ELR (cell line): ENCODE data around the gene HDHD3.
"Not testable (repeated sequence)": the region's sequence is repeated elsewhere in the genome, so short reads cannot be mapped to it uniquely, and the experiment has no call there.

Source experiments
- DNase-seq: peaks from one replicate; pipeline ENCODE4 v3.0.0-alpha.2; 2015; ENCODE audit warnings: low read depth

HDHD3 gene

DNA sequence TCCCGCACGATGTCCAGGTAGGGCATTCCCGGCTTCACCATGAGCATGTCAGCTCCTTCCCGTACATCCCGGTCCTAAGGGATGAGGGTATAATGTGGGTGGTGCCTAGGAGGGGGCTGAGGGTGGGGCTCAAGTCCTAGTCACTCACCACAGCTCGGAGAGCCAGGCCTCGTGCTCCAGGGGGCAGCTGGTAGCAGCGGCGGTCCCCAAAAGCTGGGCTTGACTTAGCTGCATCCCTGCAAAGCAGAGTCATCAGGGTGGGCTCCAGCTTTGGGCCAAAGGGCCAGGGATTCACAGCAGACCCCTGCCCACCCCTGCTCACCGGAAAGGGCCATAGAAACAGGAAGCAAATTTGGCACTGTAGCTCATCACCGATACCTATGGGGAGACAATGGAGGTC, 12.7 kb upstream of the HDHD3 start:
- DNase-seq, result no peak

- DNase-seq, result no peak
Measured at GRCh38 chr9:113388833-113389232, 12.0 kb upstream of the HDHD3 start.

GRCh38 chr9:113387560-113388230, 10.9 kb upstream of the HDHD3 start:
- no peak for DNase-seq

- DNase-seq, result no peak
Measured at GRCh38 chr9:113386571-113387393, 10.0 kb upstream of the HDHD3 start.

DNA sequence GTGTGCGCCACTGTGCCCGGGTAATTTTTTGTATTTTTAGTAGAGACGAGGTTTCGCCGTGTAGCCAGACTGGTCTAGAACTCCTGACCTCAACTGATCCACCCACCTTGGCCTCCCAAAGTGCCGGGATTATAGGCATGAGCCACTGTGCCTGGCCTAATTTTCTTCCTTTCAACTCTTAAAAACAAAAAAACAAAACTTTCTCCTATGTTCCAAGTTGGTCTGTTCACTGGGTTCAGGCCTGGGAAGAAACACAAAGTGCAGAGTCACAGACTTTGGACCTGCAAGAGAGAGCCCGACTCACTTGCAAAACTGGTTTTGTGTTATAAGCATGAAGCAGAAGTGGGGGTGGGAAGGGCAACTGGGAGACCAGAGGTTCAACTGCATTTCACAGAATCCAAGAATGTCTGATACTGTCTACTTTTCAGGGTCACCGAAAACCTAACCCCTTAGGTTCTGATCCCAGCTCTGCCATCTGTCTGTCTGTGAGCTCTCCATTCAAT, 5.2 kb upstream of the HDHD3 start:
- DNase-seq, result no peak

DNA sequence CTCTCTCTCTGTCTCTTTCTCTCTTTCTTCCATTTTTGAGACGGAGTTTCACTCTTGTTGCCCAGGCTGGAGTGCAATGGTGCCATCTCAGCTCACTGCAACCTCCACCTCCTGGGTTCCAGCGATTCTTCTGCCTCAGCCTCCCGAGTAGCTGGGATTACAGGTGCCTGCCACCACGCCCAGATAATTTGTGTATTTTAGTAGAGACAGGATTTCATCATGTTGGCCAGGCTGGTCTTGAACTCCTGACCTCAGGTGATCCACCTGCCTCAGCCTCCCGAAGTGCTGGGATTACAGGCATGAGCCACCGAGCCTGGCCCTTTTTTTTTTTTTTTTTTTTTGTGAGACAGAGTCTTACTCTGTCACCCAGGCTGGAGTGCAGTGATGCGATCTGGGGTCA, 4.7 kb upstream of the HDHD3 start:
- DNase-seq, result not testable (repeated sequence)

- DNase-seq, result no peak
Measured at GRCh38 chr9:113380869-113381378, 4.1 kb upstream of the HDHD3 start.

GRCh38 chr9:113379829-113380210, 3.0 kb upstream of the HDHD3 start:
- DNase-seq, result not testable (repeated sequence)

GRCh38 chr9:113379094-113379828, 2.5 kb upstream of the HDHD3 start:
- not testable (repeated sequence) for DNase-seq

DNA sequence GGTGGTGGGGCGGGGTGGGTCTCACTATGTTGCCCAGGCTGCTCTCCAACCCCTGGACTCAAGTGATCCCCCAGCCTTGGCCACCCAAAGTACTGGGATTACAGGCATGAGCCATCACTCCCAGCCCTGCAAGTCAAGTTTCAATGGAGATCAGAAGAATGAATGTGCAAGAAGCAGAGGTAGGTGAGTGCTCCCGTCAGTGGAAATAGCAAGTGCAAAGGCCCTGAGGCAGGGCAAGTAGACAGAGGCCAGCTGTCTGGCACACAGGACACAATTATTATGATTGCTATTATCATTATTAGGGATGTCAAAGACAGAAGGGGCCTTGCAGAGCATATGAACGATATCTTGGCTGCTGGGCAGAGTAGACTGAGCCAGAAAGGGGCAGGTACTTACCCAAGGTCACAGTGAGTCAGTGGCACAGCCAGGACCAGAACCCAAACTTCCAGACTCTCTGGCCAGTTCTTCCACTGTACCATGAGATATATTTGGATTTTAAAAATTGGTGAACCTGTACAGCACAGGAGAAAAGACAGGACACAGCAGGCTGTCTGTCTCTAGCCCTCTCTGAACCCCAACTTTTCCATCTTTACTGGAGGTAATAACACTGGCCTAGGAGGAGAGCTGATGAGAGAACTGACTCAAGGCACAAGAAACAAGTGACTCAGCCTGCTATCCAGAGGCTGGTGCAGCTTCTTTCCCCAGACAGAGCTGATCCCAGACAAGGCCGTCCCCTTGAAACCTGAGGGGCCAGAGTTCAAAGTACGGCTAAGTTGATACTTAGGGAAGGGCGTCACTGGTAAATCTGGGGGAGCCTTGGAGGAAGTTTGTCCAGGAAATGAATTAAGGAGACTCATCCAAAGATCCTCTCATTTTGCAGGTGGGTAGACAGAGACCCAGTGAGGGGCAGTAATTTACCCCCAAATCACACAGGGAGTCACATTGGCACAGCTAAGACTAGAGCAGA, 1.4 kb downstream of the HDHD3 start:
- DNase-seq, result peak; percentile 55

- no peak for DNase-seq
Measured at GRCh38 chr9:113373676-113374392, 3.0 kb downstream of the HDHD3 start.

DNA sequence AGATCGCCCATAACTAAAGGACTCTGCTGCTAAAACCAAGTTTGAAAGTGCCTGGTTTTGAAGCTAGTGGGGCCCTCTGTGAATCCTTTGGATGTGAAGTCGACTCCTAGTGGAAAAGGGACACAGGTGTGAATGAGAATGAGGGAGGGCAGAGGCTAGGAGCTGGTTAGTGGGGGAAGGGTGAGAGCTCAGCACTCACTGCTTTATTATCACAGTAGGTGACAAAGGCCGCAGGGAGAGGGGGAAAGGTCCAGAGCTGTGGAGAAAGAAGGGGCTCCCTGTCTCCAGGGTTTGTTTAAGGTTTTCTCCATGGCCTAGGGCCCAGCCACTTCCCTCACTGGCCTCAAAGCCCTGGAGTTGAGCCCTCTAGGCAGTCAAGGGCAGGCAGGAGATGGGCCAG, 3.5 kb downstream of the HDHD3 start:
- no peak for DNase-seq

GRCh38 chr9:113372059-113372458, 4.7 kb downstream of the HDHD3 start:
- DNase-seq, result no peak

- DNase-seq, result no peak
Measured at GRCh38 chr9:113370806-113371325, 5.9 kb downstream of the HDHD3 start.

- no peak for DNase-seq
Measured at GRCh38 chr9:113369855-113370140, 7.0 kb downstream of the HDHD3 start.

DNA sequence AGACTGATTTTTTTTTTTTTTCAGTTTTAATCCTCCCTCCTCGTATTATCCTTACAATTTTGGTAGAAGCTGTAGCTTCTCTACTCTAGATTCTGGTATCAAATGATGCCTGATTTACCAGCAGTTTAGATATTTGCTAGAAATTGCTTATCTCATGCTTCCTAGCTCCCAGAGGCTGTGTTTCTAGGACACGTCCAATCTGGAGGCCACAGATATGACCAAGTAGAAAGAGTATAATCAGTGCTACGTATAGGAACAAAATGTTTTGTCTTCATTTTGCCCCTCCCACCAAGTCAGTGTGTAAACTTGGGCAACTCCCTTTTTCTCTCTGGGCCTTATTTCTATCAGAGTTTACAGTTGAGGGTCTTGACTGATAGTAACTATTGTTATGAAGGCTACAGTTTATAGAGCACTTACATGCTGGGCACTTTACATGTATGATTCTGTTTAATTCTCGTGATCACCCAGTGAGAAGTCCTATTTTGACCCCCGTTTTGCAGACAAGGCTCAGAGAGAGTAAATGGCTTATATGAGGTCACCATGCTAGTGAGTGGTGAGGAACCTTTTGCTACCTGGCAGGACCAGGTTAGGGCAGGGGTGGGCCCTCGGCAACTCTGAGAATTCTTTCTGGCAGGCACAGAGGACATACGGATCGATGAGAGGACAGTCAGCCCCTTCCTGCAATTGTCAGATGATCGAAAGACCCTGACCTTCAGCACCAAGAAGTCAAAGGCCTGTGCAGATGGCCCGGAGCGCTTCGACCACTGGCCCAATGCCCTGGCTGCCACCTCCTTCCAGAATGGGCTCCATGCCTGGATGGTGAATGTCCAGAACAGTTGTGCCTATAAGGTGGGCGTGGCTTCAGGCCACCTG, 7.6 kb downstream of the HDHD3 start:
- no peak for DNase-seq

- DNase-seq, result no peak
Measured at GRCh38 chr9:113368348-113368981, 8.3 kb downstream of the HDHD3 start.

GRCh38 chr9:113365652-113366051, 11.1 kb downstream of the HDHD3 start:
- DNase-seq, result not testable (repeated sequence)

- DNase-seq, result no peak
Measured at GRCh38 chr9:113364951-113365350, 11.8 kb downstream of the HDHD3 start.
